SH-SY5Y (cell line): ENCODE data around the gene PFKM.

ENCODE experiments used
- GATA2 ChIP-seq: IDR thresholded peaks from 2 replicates; pipeline ENCODE4 v1.6.1; 2011; ENCODE audit warnings: mild to moderate bottlenecking, low read depth, low read length
- GATA3 ChIP-seq: IDR thresholded peaks from 2 replicates; pipeline ENCODE4 v1.6.1; 2011; ENCODE audit warnings: low read depth, mild to moderate bottlenecking, low read length, moderate library complexity

DNA sequence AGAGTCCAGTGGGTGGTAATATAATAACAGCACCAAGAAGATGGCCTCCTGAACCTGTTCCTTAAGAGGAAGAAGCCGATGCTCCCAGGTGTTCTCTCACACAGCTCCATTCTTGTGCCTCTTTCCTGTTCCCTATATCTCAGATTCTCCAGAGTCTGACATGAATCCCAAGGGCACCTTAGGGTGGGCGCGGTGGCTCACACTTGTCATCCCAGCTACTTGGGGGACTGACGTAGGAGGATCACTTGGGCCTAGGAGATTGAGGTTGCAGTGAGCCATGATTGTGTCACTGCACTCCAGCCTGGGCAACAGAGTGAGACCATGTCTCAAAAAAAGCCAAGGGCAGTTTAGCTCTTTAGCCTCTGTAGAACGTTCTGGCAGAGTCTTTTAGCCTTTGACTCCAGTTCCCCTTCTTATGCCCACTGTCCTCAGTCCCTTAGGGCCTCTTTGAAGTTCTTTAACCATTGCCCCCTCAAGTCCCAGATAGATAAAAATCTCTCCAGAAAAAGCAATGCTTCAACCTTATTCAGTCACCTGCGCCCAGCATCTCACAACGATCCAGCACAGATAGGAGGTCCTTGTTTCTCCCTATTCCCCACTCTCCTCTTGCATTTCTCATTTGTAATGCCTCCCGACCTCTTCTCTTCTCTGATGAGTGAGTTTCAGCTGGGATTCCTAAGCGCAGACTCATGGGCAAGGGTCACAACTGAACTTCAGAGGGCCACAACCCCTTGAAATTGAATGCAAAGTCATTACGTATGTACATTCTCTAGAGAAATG is 68.9 kb downstream of the PFKM start:
- TF ChIP-seq GATA2 (no peak), GATA3 (no peak)
